Esophagus muscularis mucosa (tissue), 4 donors: Measurements from ENCODE around the gene SFN. TPM values are rescaled to one million over a fixed set of nuclear protein-coding genes. Genes with fewer than 3 reads are reported as not detected.

Source experiments
- DNase-seq: peaks from one replicate; pipeline ENCODE4 v3.0.0-alpha.2; 2017; ENCODE audit errors: extremely low spot score
- H3K27ac ChIP-seq, 4 donors: fragments of 200-600 bp; sonication (generic); replicated peaks in 1 of 4; 1 replicate in 3 of 4; 2 replicates in 1 of 4; pipeline ENCODE4 v1.5.1; 2016 to 2019; ENCODE audit warnings: mild to moderate bottlenecking in 1 of 4
- H3K27me3 ChIP-seq, 4 donors: fragments of 200-600 bp; sonication (generic); one replicate each; pipeline versions ENCODE4 v1.5.1 to v1.6.0; 2016 to 2019
- H3K36me3 ChIP-seq, 4 donors: fragments of 200-600 bp; sonication (generic); one replicate each; pipeline ENCODE4 v1.5.1; 2016 to 2019
- H3K4me1 ChIP-seq, 4 donors: fragments of 200-600 bp; sonication (generic); one replicate each; pipeline ENCODE4 v1.5.1; 2016 to 2019
- H3K4me3 ChIP-seq, 4 donors: fragments of 200-600 bp; sonication (generic); 1 replicate in 2 of 4; 2 replicates in 2 of 4; pipeline ENCODE4 v1.5.1; 2016 to 2019; ENCODE audit warnings: mild to moderate bottlenecking in 4 of 4, moderate library complexity in 1 of 4
- H3K9me3 ChIP-seq, 4 donors: fragments of 200-600 bp; sonication (generic); 1 replicate in 3 of 4; 2 replicates in 1 of 4; pipeline ENCODE4 v1.5.1; 2016 to 2019
- EP300 ChIP-seq: sonication (generic); formaldehyde crosslinking; IDR thresholded peaks from one replicate; pipeline ENCODE4 v1.6.1; 2017; ENCODE audit warnings: antibody characterized with exemption
- POLR2A ChIP-seq: fragments of 450-650 bp; IDR thresholded peaks from one replicate; pipeline ENCODE4 v1.6.1; 2017; ENCODE audit warnings: antibody characterized with exemption, moderate library complexity, mild to moderate bottlenecking, low read depth
- POLR2AphosphoS5 ChIP-seq, 2 donors: sonication (generic); formaldehyde crosslinking; IDR thresholded peaks; one replicate each; pipeline ENCODE4 v1.6.1; 2017; ENCODE audit warnings: antibody characterized with exemption in 2 of 2
- WGBS: methylation state at CpG from one replicate; pipeline ENCODE4 v1.1.5; 2018; 5-methylcytosine and 5-hydroxymethylcytosine counted together
- intact Hi-C: fragments of 100-400 bp; cut with DNase I; formaldehyde crosslinking; loops from one replicate; pipeline ENCODE4 v1.15.1; 2023
- total RNA-seq, 4 donors: library from RNA; depleted of rRNA; stranded (reverse); fragments of >200 nt; gene quantifications; one replicate each; pipeline versions ENCODE4 v1.1.0 to v1.2.1, GENCODE V29; 2016
- TF ChIP-seq, protein P1 (sequence below), 3 experiments: fragments of 200-600 bp in 2 of 3; fragments of 450-650 bp in 1 of 3; sonication (generic) in 2 of 3; IDR thresholded peaks; one replicate each; pipeline ENCODE4 v1.5.1; 2017 to 2019; ENCODE audit warnings: antibody characterized with exemption in 3 of 3, mild to moderate bottlenecking in 2 of 3, moderate library complexity in 1 of 3

The SFN gene
- total RNA-seq, 4 donors from 2014 or later = 0.33 to 1.7 TPM; not detected in 2

DNA sequence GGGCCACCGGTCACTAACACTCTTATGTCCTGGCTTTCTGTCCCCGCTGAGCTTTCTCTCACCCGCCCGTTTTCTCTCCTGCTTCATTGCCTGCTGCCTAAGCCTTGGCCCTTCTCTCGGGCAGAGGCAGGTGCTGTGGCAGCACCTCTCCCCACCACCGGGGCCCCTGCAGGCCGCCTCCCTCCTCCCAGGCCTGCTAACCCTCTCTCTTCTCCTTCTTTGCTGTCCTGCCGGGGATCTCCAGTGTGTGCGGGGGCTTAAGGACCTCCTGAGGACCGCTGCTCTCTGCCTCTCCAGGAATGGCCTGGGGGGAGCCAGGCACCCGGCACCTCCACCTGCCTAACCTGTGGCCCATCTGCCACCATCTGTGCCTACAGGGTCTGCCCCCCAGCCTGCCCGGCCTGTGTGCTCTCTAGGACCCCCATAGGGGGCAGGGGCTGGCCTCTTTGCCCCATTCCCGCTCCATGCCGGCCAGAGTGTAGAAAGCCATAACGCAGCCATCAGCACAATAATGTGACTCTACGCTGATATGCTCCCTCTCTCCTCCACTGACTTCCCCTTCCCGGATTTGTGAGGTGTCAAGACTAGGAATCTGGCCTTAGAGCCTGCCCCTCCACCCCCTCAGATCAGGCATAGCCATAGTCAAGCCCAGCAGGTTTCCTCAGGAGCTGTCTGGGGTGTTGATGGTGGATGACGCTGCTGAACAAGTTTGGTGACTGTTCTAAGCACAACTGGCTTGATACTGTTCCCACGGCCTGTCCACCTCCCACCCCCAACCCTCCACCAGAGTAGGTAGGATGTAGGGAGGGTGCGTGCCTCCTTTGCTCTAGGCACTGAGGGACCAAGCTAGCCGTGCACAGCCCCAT lies 6.1 kb upstream of the SFN start:
- WGBS = 87% methylated on average over 20 of the region's 21 CpGs
- Histone ChIP-seq H3K4me1 (peaks cover 0 to 9% (median 5%) of the 10 kb centered on the region in 4 donors), H3K36me3 (peaks cover 7 to 63% (median 62%) of the 10 kb centered on the region in 4 donors), H3K4me3 (no peak overlapping the region), H3K27ac (no peak overlapping the region), H3K27me3 (no peaks in the 10 kb centered on the region), H3K9me3 (no peaks in the 10 kb centered on the region)
- TF ChIP-seq POLR2AphosphoS5 (IDR thresholded peaks at IDR 0.05) (no peak), EP300 (no peak), POLR2A (no peak)
- TF ChIP-seq, protein P1, sequence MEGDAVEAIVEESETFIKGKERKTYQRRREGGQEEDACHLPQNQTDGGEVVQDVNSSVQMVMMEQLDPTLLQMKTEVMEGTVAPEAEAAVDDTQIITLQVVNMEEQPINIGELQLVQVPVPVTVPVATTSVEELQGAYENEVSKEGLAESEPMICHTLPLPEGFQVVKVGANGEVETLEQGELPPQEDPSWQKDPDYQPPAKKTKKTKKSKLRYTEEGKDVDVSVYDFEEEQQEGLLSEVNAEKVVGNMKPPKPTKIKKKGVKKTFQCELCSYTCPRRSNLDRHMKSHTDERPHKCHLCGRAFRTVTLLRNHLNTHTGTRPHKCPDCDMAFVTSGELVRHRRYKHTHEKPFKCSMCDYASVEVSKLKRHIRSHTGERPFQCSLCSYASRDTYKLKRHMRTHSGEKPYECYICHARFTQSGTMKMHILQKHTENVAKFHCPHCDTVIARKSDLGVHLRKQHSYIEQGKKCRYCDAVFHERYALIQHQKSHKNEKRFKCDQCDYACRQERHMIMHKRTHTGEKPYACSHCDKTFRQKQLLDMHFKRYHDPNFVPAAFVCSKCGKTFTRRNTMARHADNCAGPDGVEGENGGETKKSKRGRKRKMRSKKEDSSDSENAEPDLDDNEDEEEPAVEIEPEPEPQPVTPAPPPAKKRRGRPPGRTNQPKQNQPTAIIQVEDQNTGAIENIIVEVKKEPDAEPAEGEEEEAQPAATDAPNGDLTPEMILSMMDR (IDR thresholded peaks at IDR 0.05) = no peak
- DNase-seq = no peak
- intact Hi-C loops = no loop called here

DNA sequence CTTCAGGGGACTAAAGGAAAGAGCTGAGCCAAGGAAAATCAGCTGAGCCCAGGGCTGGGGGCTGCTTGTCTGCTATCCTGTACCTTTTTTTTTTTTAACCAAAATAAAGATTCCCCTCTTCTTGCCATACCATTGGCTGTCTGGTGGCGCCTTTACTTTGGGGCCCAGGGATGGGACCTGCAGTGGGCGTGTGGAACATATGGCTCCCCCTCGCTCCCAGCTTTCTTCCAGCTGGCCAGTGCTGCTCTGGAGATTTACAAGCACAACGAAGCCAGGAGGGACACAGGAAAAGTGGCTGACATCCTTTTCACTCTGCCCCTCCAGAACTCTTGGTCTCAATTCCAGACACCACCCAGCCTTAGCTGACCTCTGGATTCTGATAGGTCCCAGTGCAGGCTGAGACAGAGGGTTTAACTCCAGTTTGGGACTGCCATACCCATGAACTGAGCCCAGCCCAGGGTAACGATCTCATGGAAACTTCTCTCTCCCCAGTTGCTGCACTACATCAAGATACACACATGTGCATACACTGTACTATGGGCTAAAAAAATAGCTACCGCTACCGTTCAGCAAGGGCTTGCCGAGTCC lies 5.4 kb upstream of the SFN start:
- no peaks in the 10 kb centered on the region for H3K27me3 ChIP-seq
- H3K36me3 ChIP-seq = peaks cover 3 to 57% (median 55%) of the 10 kb centered on the region in 4 donors
- 76% methylated on average over 8 of the region's 8 CpGs for WGBS
- no peak overlapping the region for H3K27ac ChIP-seq
- H3K4me3 ChIP-seq = no peak overlapping the region
- intact Hi-C loops = no loop called here
- no peak for TF ChIP-seq POLR2A
- TF ChIP-seq, protein P1 (IDR thresholded peaks at IDR 0.05) = no peak
- no peak for TF ChIP-seq POLR2AphosphoS5 (IDR thresholded peaks at IDR 0.05)
- no peaks in the 10 kb centered on the region for H3K9me3 ChIP-seq
- H3K4me1 ChIP-seq = peaks cover 0 to 9% (median 5%) of the 10 kb centered on the region in 4 donors
- no peak for DNase-seq

DNA sequence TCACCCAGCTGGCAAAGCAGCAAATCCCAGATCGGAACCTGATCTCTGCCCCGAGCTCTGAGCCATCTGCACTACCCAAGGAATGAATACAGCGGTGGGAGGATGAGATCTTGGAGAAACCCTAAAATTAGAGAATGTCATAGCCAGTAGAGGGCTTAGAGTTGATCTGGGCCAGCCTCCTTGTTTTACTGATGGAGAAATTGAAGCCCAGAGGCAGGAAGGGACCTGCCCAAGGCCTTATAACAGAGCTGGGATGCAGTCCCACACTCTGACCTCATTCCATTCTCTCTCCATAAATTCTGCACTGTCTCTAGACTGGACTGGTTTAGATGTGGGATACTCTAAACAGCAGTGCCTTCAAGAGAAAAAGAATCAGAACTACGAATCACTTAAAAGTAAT lies 4.8 kb upstream of the SFN start:
- no peak overlapping the region for H3K4me3 ChIP-seq
- no peaks in the 10 kb centered on the region for H3K27me3 ChIP-seq
- H3K9me3 ChIP-seq = no peaks in the 10 kb centered on the region
- peaks cover 0 to 52% (median 51%) of the 10 kb centered on the region in 4 donors for H3K36me3 ChIP-seq
- WGBS = 76% methylated on average over 4 of the region's 4 CpGs
- H3K27ac ChIP-seq = no peak overlapping the region
- DNase-seq = no peak
- H3K4me1 ChIP-seq = peaks cover 0 to 6% (median 2%) of the 10 kb centered on the region in 4 donors
- intact Hi-C loops = no loop called here
- no peak for TF ChIP-seq EP300
- TF ChIP-seq POLR2A = no peak
- TF ChIP-seq POLR2AphosphoS5 (IDR thresholded peaks at IDR 0.05) = no peak
- TF ChIP-seq, protein P1 (IDR thresholded peaks at IDR 0.05) = no peak

DNA sequence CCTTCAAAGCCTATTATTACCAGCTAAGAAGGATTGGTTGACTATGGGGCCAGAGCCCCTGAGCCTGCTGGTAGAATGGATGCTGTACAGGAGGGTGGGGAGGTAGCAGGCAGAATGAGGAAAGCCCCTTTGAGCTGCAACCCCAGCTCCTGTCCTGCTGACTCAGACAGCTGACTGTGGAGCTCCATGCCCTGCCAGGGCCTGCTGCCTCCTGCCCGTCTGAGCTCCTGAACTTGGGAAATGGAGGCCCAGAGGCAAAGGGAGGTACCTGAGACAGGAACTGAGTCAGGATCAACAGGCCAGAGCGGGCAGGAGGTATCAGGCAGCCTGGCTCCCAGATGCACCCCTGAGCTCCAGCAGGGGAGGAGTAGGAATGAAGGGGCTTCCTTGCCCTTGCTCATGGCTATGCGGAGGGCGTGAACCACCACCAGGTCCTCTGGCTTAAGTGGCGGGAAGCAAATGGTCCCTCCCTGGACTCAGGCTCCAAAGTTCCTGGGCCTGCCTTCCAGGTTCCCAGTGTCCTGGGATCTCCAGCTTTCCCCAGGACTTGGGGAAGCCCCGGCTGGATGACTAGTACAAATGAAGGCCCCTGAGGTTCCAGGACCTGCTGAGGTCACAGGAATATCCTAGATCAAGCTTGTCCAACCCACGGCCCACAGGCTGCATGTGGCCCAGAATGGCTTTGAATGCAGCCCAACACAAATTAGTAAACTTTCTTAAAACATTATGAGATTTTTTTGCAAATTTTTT lies 3.9 kb upstream of the SFN start:
- H3K9me3 ChIP-seq = no peaks in the 10 kb centered on the region
- TF ChIP-seq EP300 (no peak), POLR2A (no peak), POLR2AphosphoS5 (IDR thresholded peaks at IDR 0.05) (no peak)
- TF ChIP-seq, protein P1 (IDR thresholded peaks at IDR 0.05) = no peak
- no peak for DNase-seq
- H3K27ac ChIP-seq = no peak overlapping the region
- no peak overlapping the region for H3K4me3 ChIP-seq
- H3K36me3 ChIP-seq = peaks cover 0 to 44% (median 42%) of the 10 kb centered on the region in 4 donors
- no peaks in the 10 kb centered on the region for H3K27me3 ChIP-seq
- intact Hi-C loops = no loop called here
- WGBS = 77% methylated on average over 4 of the region's 7 CpGs
- H3K4me1 ChIP-seq = peaks cover 6 to 9% (median 7%) of the 10 kb centered on the region in 4 donors
